T-cell (primary cell): Measurements from ENCODE around the gene L3MBTL4. TPM values are rescaled to one million over a fixed set of nuclear protein-coding genes. Genes with fewer than 3 reads are reported as not detected.

Source experiments
- ATAC-seq, 4 experiments: fragments of 200-7000 bp in 3 of 4; fragments of 150-1000 bp in 1 of 4; cut with Tn5 transposase; replicated peaks in 1 of 4; 1 replicate in 3 of 4; 2 replicates in 1 of 4; pipeline ENCODE4 v1.10.0; 2021; ENCODE audit warnings: moderate library complexity in 3 of 4, mild to moderate bottlenecking in 2 of 4, moderate number of reproducible peaks in 1 of 4
- CTCF ChIA-PET, 2 donors: fragments of 300-600 bp; sonication (Branson Sonifier 250); formaldehyde crosslinking; loops; one replicate each; lab custom pipeline; 2022; ENCODE audit warnings: antibody characterized with exemption in 2 of 2; lab: Charles Lee
- POLR2A ChIA-PET, 2 donors: fragments of 300-600 bp; sonication (Branson Sonifier 250); formaldehyde crosslinking; loops; one replicate each; lab custom pipeline; 2022; ENCODE audit warnings: antibody characterized with exemption in 2 of 2; lab: Charles Lee
- DNase-seq, 35 experiments: peaks; one replicate each; pipeline versions ENCODE4 v3.0.0 to v3.0.0-alpha.2; 2013 to 2023
- H3K27ac ChIP-seq: one replicate; pipeline ENCODE4 v1.5.1; 2013; ENCODE audit warnings: low read length
- H3K27me3 ChIP-seq, 2 experiments: replicated peaks in 1 of 2; 1 replicate in 1 of 2; 2 replicates in 1 of 2; pipeline versions ENCODE4 v1.6.1 to v1.7.0; 2013; ENCODE audit warnings: low read length in 1 of 2, mixed read lengths in 1 of 2; ENCODE audit not compliant: control insufficient read depth in 2 of 2, insufficient read depth in 2 of 2; ENCODE audit errors: extremely low read depth in 1 of 2
- H3K36me3 ChIP-seq, 2 donors: 1 replicate in 1 of 2; 2 replicates in 1 of 2; pipeline versions ENCODE4 v1.6.1 to v1.7.0; 2013; ENCODE audit warnings: low read length in 1 of 2; ENCODE audit not compliant: control insufficient read depth in 2 of 2, insufficient read depth in 1 of 2; ENCODE audit errors: extremely low read depth in 1 of 2
- H3K4me1 ChIP-seq, 2 experiments: 1 replicate in 1 of 2; 2 replicates in 1 of 2; pipeline versions ENCODE4 v1.6.1 to v1.7.0; 2013; ENCODE audit warnings: low read length in 2 of 2, mixed read lengths in 1 of 2; ENCODE audit not compliant: insufficient read depth in 2 of 2, control insufficient read depth in 1 of 2; ENCODE audit errors: extremely low read depth in 1 of 2
- H3K4me3 ChIP-seq, 2 donors: 1 replicate in 1 of 2; 2 replicates in 1 of 2; pipeline versions ENCODE4 v1.5.1 to v1.7.0; 2013; ENCODE audit warnings: mild to moderate bottlenecking in 2 of 2, low read length in 1 of 2, moderate library complexity in 1 of 2; ENCODE audit not compliant: control insufficient read depth in 1 of 2; ENCODE audit errors: extremely low read depth in 1 of 2
- H3K9me3 ChIP-seq: 2 replicates; pipeline ENCODE4 v1.7.0; 2013
- H3K27ac Mint-ChIP-seq, 2 donors: one replicate each; pipeline ENCODE4 v1.8.0; 2020 to 2021; ENCODE audit warnings: mild to moderate bottlenecking in 2 of 2, mixed read lengths in 2 of 2
- H3K27me3 Mint-ChIP-seq, 2 donors: one replicate each; pipeline ENCODE4 v1.8.0; 2021 to 2022; ENCODE audit warnings: mixed read lengths in 2 of 2
- H3K36me3 Mint-ChIP-seq: one replicate; pipeline ENCODE4 v1.8.0; 2021; ENCODE audit warnings: mixed read lengths
- H3K4me1 Mint-ChIP-seq, 3 donors: one replicate each; pipeline ENCODE4 v1.8.0; 2020 to 2022; ENCODE audit warnings: mixed read lengths in 3 of 3, mild to moderate bottlenecking in 1 of 3
- H3K4me3 Mint-ChIP-seq, 3 donors: one replicate each; pipeline ENCODE4 v1.8.0; 2020 to 2022; ENCODE audit warnings: mild to moderate bottlenecking in 3 of 3, mixed read lengths in 3 of 3, moderate library complexity in 3 of 3
- H3K9me3 Mint-ChIP-seq, 3 donors: one replicate each; pipeline ENCODE4 v1.8.0; 2020 to 2022; ENCODE audit warnings: mixed read lengths in 3 of 3
- WGBS: methylation state at CpG from one replicate; pipeline ENCODE4 v1.1.5; 2013; ENCODE audit warnings: missing lambda C conversion rate; ENCODE audit not compliant: insufficient coverage; 5-methylcytosine and 5-hydroxymethylcytosine counted together
- total RNA-seq, 35 experiments: library from RNA in 6 of 35; stranded (reverse) in 6 of 35; fragments of 120-200 nt in 1 of 35; gene quantifications; one replicate each; pipeline versions ENCODE4 v1.2.1 to v1.2.4 and lab custom pipeline; 2013 to 2026

The L3MBTL4 gene
- total RNA-seq, 5 donors from 2014 or later (not counting 1 experiment from before 2014, with no cell fraction given): 0.58 to 1.6 (median 0.83) TPM

- DNase-seq (no peak), ATAC-seq (no peak)
- H3K27ac ChIP-seq: no peak overlapping the region
- no peaks in the 10 kb centered on the region for H3K4me1 ChIP-seq
- ChIA-PET CTCF (no interaction called here), POLR2A (no interaction called here)
- no peaks in the 10 kb centered on the region for H3K36me3 Mint-ChIP-seq
- H3K4me3 Mint-ChIP-seq: no peak overlapping the region
- no peak overlapping the region for H3K27ac Mint-ChIP-seq
- 50% methylated on average over 1 of the region's 4 CpGs for WGBS
- H3K27me3 Mint-ChIP-seq: peaks cover 0 to 6% of the 10 kb centered on the region in 2 donors
- H3K9me3 ChIP-seq: no peaks in the 10 kb centered on the region
- no peaks in the 10 kb centered on the region for H3K27me3 ChIP-seq
- H3K9me3 Mint-ChIP-seq: peaks cover 10 to 13% (median 11%) of the 10 kb centered on the region in 3 donors
- H3K36me3 ChIP-seq: no peaks in the 10 kb centered on the region
- no peak overlapping the region for H3K4me3 ChIP-seq
- no peaks in the 10 kb centered on the region for H3K4me1 Mint-ChIP-seq
Observed at GRCh38 chr18:5995626-5996025, 419.1 kb downstream of the L3MBTL4 start.

GRCh38 chr18:5993938-5994337 lies 420.8 kb downstream of the L3MBTL4 start:
- H3K27me3 Mint-ChIP-seq: peaks cover 0 to 6% of the 10 kb centered on the region in 2 donors
- Histone ChIP-seq H3K4me3 (no peak overlapping the region), H3K4me1 (no peaks in the 10 kb centered on the region), H3K27me3 (peaks cover 0 to 2% of the 10 kb centered on the region in 2 experiments), H3K36me3 (no peaks in the 10 kb centered on the region), H3K27ac (no peak overlapping the region), H3K9me3 (no peaks in the 10 kb centered on the region)
- H3K36me3 Mint-ChIP-seq: no peaks in the 10 kb centered on the region
- no peak overlapping the region for H3K4me3 Mint-ChIP-seq
- no peaks in the 10 kb centered on the region for H3K4me1 Mint-ChIP-seq
- DNase-seq: no peak
- ChIA-PET POLR2A (no interaction called here), CTCF (no interaction called here)
- ATAC-seq: no peak
- no peaks in the 10 kb centered on the region for H3K9me3 Mint-ChIP-seq
- WGBS: 89% methylated on average over 8 of the region's 9 CpGs
- no peak overlapping the region for H3K27ac Mint-ChIP-seq

GRCh38 chr18:5992381-5992780 lies 422.3 kb downstream of the L3MBTL4 start:
- no peak overlapping the region for H3K27ac ChIP-seq
- POLR2A ChIA-PET: no interaction called here
- H3K27me3 ChIP-seq: peaks cover 0 to 2% of the 10 kb centered on the region in 2 experiments
- no peak overlapping the region for H3K4me3 ChIP-seq
- no peaks in the 10 kb centered on the region for H3K36me3 ChIP-seq
- CTCF ChIA-PET: no interaction called here
- no peaks in the 10 kb centered on the region for H3K4me1 ChIP-seq
- Mint-ChIP-seq H3K4me1 (no peaks in the 10 kb centered on the region), H3K27me3 (peaks cover 0 to 5% of the 10 kb centered on the region in 2 donors), H3K27ac (no peak overlapping the region), H3K9me3 (no peaks in the 10 kb centered on the region), H3K36me3 (no peaks in the 10 kb centered on the region), H3K4me3 (no peak overlapping the region)
- ATAC-seq (no peak), DNase-seq (no peak)
- no peaks in the 10 kb centered on the region for H3K9me3 ChIP-seq
- WGBS: 93% methylated on average over 2 of the region's 7 CpGs

- no peak overlapping the region for H3K4me3 Mint-ChIP-seq
- Histone ChIP-seq H3K27ac (no peak overlapping the region), H3K27me3 (peaks cover 0 to 2% of the 10 kb centered on the region in 2 experiments), H3K36me3 (no peaks in the 10 kb centered on the region), H3K9me3 (no peaks in the 10 kb centered on the region), H3K4me3 (no peak overlapping the region), H3K4me1 (no peaks in the 10 kb centered on the region)
- ChIA-PET CTCF (interaction anchor here in 1 of 2 donors (0.5 kb wide), 1 partner anchor 432 kb away, joined by 3 read pairs; no protein-coding TSS in a partner anchor), POLR2A (no interaction called here)
- no peaks in the 10 kb centered on the region for H3K4me1 Mint-ChIP-seq
- no peaks in the 10 kb centered on the region for H3K9me3 Mint-ChIP-seq
- no peaks in the 10 kb centered on the region for H3K36me3 Mint-ChIP-seq
- H3K27me3 Mint-ChIP-seq: peaks cover 0 to 3% of the 10 kb centered on the region in 2 donors
- ATAC-seq (no peak), DNase-seq (no peak)
- H3K27ac Mint-ChIP-seq: no peak overlapping the region
- 76% methylated on average over 5 of the region's 5 CpGs for WGBS
Observed at GRCh38 chr18:5987249-5987648, 427.5 kb downstream of the L3MBTL4 start.

- ATAC-seq (no peak), DNase-seq (no peak)
- no peaks in the 10 kb centered on the region for H3K9me3 Mint-ChIP-seq
- no peak overlapping the region for H3K27ac Mint-ChIP-seq
- no peaks in the 10 kb centered on the region for H3K4me1 ChIP-seq
- ChIA-PET POLR2A (no interaction called here), CTCF (no interaction called here)
- H3K27ac ChIP-seq: no peak overlapping the region
- H3K4me3 Mint-ChIP-seq: no peak overlapping the region
- no CpG with 5 or more reads among the region's 5 CpGs for WGBS
- no peaks in the 10 kb centered on the region for H3K4me1 Mint-ChIP-seq
- H3K4me3 ChIP-seq: no peak overlapping the region
- H3K27me3 ChIP-seq: peaks cover 0 to 2% of the 10 kb centered on the region in 2 experiments
- H3K27me3 Mint-ChIP-seq: peaks cover 0 to 3% of the 10 kb centered on the region in 2 donors
- H3K36me3 ChIP-seq: no peaks in the 10 kb centered on the region
- no peaks in the 10 kb centered on the region for H3K36me3 Mint-ChIP-seq
- no peaks in the 10 kb centered on the region for H3K9me3 ChIP-seq
Observed at GRCh38 chr18:5986257-5986931, 428.3 kb downstream of the L3MBTL4 start.

- Histone ChIP-seq H3K4me3 (no peak overlapping the region), H3K4me1 (no peaks in the 10 kb centered on the region), H3K27ac (no peak overlapping the region), H3K9me3 (no peaks in the 10 kb centered on the region), H3K27me3 (no peaks in the 10 kb centered on the region), H3K36me3 (no peaks in the 10 kb centered on the region)
- H3K4me3 Mint-ChIP-seq: no peak overlapping the region
- no CpG with 5 or more reads among the region's 1 CpG for WGBS
- no peaks in the 10 kb centered on the region for H3K4me1 Mint-ChIP-seq
- no peaks in the 10 kb centered on the region for H3K36me3 Mint-ChIP-seq
- peaks cover 0 to 3% of the 10 kb centered on the region in 2 donors for H3K27me3 Mint-ChIP-seq
- DNase-seq: no peak
- ATAC-seq: no peak
- no peak overlapping the region for H3K27ac Mint-ChIP-seq
- POLR2A ChIA-PET: no interaction called here
- CTCF ChIA-PET: no interaction called here
- no peaks in the 10 kb centered on the region for H3K9me3 Mint-ChIP-seq
Observed at GRCh38 chr18:5984245-5984644, 430.5 kb downstream of the L3MBTL4 start.
